ENCODE measurements around the gene DUSP15. TPM values are rescaled to one million over a fixed set of nuclear protein-coding genes. Genes with fewer than 3 reads are reported as not detected.

Gene DUSP15
- total RNA-seq, 4 donors from 2014 or later = 0.84 to 3.7 (median 0.96) TPM; not detected in 1

GRCh38 chr20:31914170-31914569 lies 43.8 kb upstream of the DUSP15 start:
- DNase-seq (ENCODE audit: low spot score) (no peak), ATAC-seq (ENCODE audit: low FRiP score) (no peak)
- TF ChIP-seq, protein P1, sequence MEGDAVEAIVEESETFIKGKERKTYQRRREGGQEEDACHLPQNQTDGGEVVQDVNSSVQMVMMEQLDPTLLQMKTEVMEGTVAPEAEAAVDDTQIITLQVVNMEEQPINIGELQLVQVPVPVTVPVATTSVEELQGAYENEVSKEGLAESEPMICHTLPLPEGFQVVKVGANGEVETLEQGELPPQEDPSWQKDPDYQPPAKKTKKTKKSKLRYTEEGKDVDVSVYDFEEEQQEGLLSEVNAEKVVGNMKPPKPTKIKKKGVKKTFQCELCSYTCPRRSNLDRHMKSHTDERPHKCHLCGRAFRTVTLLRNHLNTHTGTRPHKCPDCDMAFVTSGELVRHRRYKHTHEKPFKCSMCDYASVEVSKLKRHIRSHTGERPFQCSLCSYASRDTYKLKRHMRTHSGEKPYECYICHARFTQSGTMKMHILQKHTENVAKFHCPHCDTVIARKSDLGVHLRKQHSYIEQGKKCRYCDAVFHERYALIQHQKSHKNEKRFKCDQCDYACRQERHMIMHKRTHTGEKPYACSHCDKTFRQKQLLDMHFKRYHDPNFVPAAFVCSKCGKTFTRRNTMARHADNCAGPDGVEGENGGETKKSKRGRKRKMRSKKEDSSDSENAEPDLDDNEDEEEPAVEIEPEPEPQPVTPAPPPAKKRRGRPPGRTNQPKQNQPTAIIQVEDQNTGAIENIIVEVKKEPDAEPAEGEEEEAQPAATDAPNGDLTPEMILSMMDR (IDR thresholded peaks at IDR 0.05) = no peak

DNA sequence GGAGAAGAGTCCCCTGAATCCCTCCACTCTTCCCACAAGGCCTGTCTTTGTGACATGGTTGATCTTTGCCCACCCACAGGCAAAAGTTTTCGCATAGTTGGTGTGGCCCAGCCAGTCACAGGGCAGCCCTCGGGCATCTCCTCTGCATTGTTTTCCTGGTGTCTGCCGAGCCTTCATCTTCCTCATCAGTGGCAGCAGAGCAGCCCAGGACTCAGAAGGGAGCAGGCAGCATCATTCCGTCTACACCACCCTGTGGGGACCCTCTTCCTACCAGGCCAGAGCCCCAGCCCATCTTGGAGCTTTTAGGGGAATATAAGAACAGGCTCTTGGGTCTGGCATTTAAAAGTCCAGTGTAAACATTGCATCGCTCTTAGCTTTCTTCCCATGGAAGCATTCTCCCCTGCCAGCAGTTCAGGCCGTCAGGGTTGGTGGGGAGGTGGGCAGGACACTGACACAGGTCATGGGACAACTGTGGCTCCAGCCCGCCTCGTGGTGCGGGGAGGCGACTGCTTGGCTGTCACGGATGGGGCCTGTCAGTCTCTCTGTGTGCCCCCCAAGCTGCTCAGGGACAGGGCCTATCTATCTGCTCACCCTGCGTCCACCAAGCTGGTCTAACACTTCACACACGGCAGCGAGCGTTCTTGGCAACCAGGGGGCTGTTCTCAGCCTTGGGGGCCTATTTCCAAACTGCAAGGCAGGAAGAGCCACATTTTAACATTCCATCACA lies 43.3 kb upstream of the DUSP15 start:
- ATAC-seq (ENCODE audit: low FRiP score) = no peak
- TF ChIP-seq, protein P1 (IDR thresholded peaks at IDR 0.05) = no peak
- no peak for DNase-seq (ENCODE audit: low spot score)

DNA sequence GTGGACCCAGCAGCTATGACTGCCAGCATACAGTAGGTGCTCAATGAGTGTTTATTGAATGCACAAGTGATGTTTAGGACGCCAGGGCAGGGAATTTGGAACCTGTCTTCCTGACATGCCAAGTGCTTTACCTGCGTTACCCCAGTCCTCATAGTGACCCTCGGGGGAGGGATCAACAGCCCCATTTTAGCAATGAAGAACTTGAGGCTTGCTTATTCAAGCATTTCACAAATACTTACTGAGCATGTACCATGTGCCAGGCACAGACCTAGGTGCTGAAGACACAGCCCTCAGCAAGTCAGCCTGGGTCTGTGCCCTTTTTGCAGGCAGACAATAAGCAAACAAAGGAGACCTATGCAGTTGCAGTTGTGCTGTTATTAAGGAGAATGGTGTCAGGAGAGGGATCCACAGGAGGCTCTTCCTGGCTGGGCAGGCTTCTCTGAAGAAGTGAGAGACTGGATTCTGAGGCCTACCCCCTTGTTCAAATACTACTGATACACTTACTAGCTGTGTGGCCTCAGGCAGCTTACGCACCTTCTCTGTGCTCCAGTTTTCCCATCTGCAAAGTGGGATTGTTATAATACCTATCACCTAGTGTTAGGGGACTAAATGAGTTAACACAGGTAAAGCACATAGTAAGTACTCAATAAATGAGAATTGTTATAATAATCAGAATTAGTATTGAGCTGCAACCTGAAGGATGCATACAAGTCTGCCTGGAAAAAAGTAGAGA lies 39.9 kb upstream of the DUSP15 start:
- no peak for DNase-seq (ENCODE audit: low spot score)
- no peak for ATAC-seq (ENCODE audit: low FRiP score)
- TF ChIP-seq, protein P1 (IDR thresholded peaks at IDR 0.05) = no peak

- TF ChIP-seq, protein P1 (IDR thresholded peaks at IDR 0.05) = no peak
- DNase-seq (ENCODE audit: low spot score) (no peak), ATAC-seq (ENCODE audit: low FRiP score) (no peak)
Measured at GRCh38 chr20:31909253-31910070, 39.1 kb upstream of the DUSP15 start.

DNA sequence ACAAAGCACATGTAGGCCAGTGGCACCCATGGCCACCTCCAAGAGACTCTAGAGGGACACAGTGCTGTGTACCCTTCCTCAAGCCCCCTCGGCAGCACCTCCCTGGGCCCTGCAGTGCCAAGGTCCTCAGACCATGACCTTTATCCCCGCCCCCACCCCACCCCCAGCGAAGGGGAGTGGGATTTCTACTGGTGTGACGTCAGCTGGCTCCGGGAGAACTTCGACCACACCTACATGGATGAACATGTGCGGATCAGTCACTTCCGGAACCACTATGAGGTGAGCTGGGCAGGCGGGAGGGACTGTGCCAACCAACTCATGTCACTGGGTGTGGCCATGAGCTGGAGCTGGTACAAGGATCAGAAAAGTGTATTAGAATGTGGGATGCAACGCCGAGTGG lies 38.1 kb upstream of the DUSP15 start:
- ATAC-seq (ENCODE audit: low FRiP score) = no peak
- DNase-seq (ENCODE audit: low spot score) = no peak

DNA sequence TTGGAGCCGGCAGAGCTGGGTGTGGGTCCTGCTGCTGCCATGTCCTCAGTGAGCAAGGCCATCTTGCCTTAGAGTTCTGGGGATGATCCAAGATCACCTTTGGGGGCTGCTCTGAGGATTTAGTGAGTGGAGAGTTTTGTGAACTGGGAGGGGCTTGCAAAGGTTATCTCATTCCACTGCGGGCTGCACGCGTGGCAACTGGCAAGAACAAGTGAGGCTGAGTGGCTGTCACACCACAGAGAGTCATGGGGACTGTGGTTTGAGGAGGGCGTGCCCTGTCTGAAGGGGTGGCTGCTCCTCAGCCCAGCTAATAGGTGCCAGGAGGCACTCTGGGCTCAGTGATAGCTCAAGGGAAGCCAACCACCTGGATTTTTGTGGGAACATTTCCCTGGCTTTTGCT lies 37.7 kb upstream of the DUSP15 start:
- ATAC-seq (ENCODE audit: low FRiP score) = no peak
- no peak for DNase-seq (ENCODE audit: low spot score)
- TF ChIP-seq, protein P1 (IDR thresholded peaks at IDR 0.05) = no peak

More for the DNA sequence above, 38.1 kb upstream of the DUSP15 start:
- TF ChIP-seq, protein P1 (IDR thresholded peaks at IDR 0.05) = no peak
